DND-41 (cell line): ENCODE data around the gene CERS6.

Experiments used
- EZH2 ChIP-seq: IDR thresholded peaks from 3 replicates; pipeline ENCODE4 v1.6.1; 2012; ENCODE audit warnings: borderline replicate concordance, low read depth, mild to moderate bottlenecking, moderate library complexity, low read length, inconsistent platforms; ENCODE audit not compliant: severe bottlenecking
- TF ChIP-seq, protein P1 (sequence below): IDR thresholded peaks from 2 replicates; pipeline ENCODE4 v1.5.1; 2012; ENCODE audit warnings: borderline replicate concordance, low read length, moderate library complexity, mild to moderate bottlenecking; ENCODE audit not compliant: poor library complexity, severe bottlenecking; ENCODE audit errors: extremely low read depth

DNA sequence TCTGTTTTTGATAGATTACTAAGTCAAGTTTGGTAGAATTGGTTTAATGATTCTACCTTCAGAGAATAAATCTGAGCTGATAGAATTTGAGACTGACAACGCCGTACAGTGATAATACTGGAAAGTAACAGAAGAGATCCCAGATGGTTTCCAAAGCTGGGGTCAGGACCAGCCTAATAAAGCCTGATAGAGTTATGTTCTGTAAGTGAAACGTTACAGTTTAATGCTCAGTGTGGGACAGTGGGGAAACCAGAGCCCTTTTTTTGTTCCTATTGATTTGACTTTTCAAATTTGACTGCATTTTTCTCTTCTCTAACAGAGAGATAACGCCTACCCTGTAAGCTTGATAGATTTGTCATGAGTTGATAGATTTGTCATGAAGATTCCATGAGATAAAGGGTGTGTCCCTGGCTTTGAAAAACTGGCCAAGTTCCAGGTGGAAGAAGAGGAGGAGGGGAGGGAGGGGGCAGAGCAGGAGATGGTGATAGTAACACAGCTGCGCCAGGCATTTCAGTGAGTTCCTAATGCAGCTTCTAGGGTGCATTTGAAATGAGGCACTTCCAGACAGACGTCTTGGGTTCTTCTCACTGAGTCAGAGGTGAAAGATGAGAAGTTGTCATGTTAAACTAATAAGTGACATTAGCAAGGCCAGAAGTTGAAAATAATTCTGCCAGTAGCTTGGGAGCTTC is 65.1 kb downstream of the CERS6 start:
- TF ChIP-seq, protein P1, sequence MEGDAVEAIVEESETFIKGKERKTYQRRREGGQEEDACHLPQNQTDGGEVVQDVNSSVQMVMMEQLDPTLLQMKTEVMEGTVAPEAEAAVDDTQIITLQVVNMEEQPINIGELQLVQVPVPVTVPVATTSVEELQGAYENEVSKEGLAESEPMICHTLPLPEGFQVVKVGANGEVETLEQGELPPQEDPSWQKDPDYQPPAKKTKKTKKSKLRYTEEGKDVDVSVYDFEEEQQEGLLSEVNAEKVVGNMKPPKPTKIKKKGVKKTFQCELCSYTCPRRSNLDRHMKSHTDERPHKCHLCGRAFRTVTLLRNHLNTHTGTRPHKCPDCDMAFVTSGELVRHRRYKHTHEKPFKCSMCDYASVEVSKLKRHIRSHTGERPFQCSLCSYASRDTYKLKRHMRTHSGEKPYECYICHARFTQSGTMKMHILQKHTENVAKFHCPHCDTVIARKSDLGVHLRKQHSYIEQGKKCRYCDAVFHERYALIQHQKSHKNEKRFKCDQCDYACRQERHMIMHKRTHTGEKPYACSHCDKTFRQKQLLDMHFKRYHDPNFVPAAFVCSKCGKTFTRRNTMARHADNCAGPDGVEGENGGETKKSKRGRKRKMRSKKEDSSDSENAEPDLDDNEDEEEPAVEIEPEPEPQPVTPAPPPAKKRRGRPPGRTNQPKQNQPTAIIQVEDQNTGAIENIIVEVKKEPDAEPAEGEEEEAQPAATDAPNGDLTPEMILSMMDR = no peak
- no peak for TF ChIP-seq EZH2
